ENCODE measurements around the gene PRTFDC1.
"Not testable (repeated sequence)": the region's sequence is repeated elsewhere in the genome, so short reads cannot be mapped to it uniquely, and the experiment has no call there.

The PRTFDC1 gene

GRCh38 chr10:24965051-24965450, 12.6 kb upstream of the PRTFDC1 start:
- DNase-seq (ENCODE audit: low spot score), result no peak

DNA sequence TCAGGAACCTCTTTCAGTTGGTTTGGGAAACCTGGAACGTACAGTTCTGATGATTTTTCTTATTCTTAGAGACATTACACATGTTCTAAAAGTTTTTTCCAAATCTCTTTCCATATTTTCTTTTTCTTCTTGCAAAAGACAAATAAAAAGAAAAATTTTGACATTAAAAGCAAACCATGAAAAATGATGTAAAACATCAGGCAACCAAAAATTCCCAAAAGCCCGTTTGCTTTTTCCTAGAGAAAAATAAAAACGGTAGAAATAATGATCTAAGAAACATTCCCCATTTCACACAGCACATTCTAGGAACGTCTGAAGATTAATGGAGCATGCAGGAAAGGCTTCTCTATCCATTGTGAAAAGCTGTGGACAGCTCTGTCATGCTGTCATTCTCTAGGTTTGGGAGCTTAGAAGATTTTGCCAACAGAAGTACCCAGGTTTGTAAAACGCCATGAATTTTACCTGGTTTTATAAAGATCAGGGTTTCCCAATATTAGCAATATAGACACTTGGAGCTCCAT, 11.2 kb upstream of the PRTFDC1 start:
- no peak for DNase-seq (ENCODE audit: low spot score)

- no peak for DNase-seq (ENCODE audit: low spot score)
These were observed 10.6 kb upstream of the PRTFDC1 start for GRCh38 chr10:24962995-24963394.

GRCh38 chr10:24961582-24961981, 9.2 kb upstream of the PRTFDC1 start:
- no peak for DNase-seq (ENCODE audit: low spot score)

- no peak for DNase-seq (ENCODE audit: low spot score)
These were observed 7.0 kb upstream of the PRTFDC1 start for GRCh38 chr10:24959382-24959730.

- DNase-seq (ENCODE audit: low spot score), result peak; percentile 95
These were observed 6.4 kb upstream of the PRTFDC1 start for GRCh38 chr10:24958721-24959381.

GRCh38 chr10:24958091-24958720, 5.8 kb upstream of the PRTFDC1 start:
- DNase-seq (ENCODE audit: low spot score), result peak; percentile 47

DNA sequence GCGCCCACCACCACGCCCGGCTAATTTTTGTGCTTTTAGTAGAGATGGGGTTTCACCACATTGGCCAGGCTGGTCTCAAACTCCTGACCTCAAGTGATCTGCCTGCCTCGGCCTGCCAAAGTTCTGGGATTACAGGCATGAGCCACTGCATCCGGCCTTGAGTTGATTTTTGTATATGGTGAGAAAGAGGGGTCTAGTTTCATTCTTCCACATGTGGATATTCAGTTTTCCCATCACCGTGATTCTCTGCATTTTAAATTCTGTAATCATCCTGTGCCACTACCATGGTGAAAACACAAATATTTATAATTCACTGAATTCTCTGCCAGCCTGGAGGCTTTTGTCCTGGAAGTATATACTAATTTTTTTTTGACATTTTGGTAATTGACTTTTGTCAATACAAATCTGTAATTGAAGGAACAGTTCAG, 5.2 kb upstream of the PRTFDC1 start:
- DNase-seq (ENCODE audit: low spot score), result not testable (repeated sequence)

DNA sequence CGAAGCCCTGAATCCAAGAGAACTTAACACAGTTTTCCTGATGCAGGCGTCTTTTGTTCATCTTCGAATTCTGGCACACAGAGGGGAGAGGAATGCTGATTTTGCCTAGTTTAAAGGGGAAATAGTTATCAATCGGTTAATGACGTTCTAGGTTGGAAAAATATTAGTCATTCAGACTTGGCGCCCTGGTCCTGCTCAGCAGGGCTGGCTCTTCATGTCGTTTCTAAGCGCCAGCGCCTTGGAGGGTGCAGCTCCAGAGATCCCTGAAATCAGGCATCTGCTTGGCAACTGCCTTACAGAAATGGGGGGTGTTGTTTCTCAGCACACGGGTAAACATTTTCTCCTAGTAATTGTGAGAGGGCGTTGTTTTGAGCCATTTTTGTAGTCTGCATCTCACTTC, 1.3 kb upstream of the PRTFDC1 start:
- no peak for DNase-seq (ENCODE audit: low spot score)

- peak; percentile 53 for DNase-seq (ENCODE audit: low spot score)
These were observed 570 bp upstream of the PRTFDC1 start for GRCh38 chr10:24952707-24953645.

DNA sequence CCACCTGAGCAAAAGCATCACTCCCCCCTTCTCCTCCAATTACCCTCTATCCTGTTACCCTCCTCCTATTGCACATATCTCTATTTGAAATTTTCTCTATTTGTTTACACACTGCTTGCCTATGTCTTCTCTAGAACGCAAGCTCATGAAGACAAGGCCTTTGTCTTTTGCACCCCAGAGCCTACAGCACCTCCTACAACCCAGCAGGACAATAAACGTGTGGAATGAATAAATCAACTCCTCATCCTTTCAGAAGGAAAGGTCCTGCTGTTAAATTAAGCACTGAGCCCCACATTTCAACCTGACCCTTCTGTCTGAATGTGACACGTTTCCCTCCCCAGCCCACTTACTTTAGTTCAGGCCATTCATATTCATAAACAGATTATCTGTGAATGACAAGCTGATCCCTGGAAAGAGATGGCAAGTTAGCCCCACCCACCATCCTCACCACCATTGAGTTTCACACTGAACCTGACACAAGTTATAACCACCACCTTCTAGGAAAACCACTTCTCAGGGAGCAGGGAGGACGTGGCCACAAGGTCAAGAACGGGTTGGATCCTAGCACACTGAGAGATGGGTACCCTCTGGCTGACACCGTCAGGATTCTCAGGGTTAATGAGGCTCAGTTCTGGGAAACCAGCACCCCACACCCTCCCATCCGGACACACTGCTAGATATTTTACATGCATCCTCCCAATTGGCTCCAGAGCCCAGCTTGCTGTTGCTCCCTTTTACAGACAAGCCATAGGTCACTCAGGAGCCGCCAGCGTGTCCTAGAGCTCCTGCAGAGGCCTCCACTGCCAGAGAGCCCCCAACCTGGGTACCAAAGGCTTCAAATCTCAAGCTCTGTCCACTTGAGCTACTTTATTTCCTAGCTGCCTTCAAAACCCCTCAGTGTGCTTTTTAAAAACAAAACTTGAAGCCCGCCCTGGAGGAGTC, 934 bp downstream of the PRTFDC1 start:
- DNase-seq (ENCODE audit: low spot score), result peak; percentile 65

GRCh38 chr10:24950439-24950838, 2.0 kb downstream of the PRTFDC1 start:
- DNase-seq (ENCODE audit: low spot score), result no peak

- DNase-seq (ENCODE audit: low spot score), result no peak
These were observed 2.8 kb downstream of the PRTFDC1 start for GRCh38 chr10:24949616-24950015.

GRCh38 chr10:24947304-24948097, 4.9 kb downstream of the PRTFDC1 start:
- DNase-seq (ENCODE audit: low spot score), result peak; percentile 89

DNA sequence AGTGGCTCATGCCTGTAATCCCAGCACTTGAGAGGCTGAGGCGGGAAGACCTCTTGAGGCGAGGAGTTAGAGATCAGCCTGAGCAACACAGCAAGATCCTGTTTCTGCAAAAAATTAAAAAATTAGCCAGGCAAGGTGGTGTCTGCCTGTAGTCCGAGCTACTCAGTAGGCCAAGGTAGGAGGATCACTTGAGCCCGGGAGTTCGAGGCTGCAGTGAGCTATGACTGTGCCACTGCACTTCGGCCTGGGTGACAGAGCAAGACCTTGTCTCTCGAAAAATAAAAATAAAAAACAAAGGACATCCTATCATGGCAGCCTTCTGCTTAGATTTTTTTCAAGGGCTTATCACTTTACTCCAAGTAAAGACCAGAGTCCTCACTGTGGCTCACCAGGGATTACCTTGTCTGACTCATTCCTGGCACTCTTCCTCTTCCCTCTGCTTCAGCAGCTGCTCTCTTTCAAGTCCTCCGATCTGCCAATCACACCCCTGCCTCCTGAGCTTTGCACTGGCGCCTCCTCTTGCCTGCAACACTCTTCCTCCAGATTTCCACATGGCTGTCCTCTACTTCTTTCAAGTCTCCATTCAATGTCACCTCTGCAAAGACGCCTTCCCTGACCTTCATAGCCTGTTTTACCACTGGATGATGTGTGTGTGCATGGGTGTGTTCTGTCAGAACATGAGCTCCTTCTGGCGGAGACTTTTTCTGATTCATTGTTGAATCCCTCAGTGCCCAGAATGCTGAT, 7.7 kb downstream of the PRTFDC1 start:
- no peak for DNase-seq (ENCODE audit: low spot score)

DNA sequence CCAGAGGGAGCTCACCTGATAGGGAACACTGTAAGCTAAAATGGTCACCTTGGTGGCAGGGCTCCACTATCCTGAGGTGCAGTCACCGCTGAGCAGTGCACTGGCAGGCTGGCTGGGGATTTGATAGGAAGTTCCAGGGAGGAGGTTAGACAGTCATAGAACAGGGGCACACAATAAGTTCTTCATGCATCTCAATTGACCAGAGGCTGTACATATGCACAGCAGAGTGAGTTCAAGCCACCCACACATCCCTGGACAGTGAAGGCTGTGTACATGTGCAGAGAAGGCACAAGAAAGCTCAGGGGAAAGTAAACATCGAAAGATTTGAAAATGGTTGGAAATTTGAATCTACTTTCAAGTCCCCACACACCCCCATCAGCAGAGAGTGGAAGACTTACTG, 13.9 kb downstream of the PRTFDC1 start:
- no peak for DNase-seq (ENCODE audit: low spot score)

GRCh38 chr10:24938076-24938475, 14.3 kb downstream of the PRTFDC1 start:
- no peak for DNase-seq (ENCODE audit: low spot score)

- no peak for DNase-seq (ENCODE audit: low spot score)
These were observed 16.7 kb downstream of the PRTFDC1 start for GRCh38 chr10:24935504-24936292.

DNA sequence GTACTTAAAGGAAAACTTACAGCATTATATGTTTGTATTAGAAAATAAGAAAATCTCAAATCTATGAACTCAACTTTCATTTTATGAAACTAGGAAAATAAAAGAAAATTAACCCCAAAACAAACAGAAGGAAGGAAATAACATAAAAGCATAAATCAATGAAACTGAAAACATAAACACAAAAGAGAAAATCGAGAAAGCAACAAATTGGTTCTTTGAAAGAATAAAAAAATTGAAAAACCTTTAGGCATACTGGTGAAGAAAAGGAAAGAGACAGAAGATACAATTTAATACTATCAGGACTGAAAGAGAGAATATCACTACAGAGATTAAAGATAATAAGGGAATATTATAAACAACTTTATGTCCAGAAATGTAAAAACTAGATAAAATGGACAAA, 21.2 kb downstream of the PRTFDC1 start:
- no peak for DNase-seq (ENCODE audit: low spot score)
